ENCODE measurements around the gene DIPK1A.

Gene DIPK1A

DNA sequence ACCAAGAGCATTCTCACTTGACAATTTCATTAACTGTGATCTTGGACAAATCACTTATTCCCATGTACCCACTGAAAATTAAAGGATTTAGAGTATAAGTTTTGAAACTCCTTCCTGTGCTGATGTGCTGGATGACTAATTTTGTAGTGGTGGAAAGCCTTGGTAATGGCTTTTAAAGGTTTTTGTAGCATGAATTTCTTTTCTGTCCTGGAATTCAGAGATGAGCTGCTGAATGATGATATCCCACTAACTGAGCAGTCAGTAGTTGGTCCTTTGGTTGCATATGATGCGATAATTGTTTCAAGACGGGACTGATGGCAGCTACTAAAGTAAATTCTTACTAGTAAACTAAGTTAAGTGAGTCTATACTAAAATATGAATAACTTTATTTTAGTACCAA lies 124.2 kb downstream of the DIPK1A start:
- no peaks in the 10 kb centered on the region for H3K9me3 ChIP-seq (ENCODE audit: control insufficient read depth, insufficient read depth, low read length)
- no peak overlapping the region for H3K27ac ChIP-seq (ENCODE audit: low read depth, low read length)
- H3K36me3 ChIP-seq (ENCODE audit: control insufficient read depth, insufficient read depth, low read length): peaks cover 92% of the 10 kb centered on the region
- H3K27me3 ChIP-seq (ENCODE audit: control insufficient read depth, insufficient read depth, low read length): no peaks in the 10 kb centered on the region
- peaks cover 8% of the 10 kb centered on the region for H3K4me1 ChIP-seq (ENCODE audit: control insufficient read depth, insufficient read depth, low read length)
- H3K9ac ChIP-seq (ENCODE audit: low read depth, low read length): no peak overlapping the region
- H3K4me3 ChIP-seq (ENCODE audit: low read depth, low read length): no peak overlapping the region

DNA sequence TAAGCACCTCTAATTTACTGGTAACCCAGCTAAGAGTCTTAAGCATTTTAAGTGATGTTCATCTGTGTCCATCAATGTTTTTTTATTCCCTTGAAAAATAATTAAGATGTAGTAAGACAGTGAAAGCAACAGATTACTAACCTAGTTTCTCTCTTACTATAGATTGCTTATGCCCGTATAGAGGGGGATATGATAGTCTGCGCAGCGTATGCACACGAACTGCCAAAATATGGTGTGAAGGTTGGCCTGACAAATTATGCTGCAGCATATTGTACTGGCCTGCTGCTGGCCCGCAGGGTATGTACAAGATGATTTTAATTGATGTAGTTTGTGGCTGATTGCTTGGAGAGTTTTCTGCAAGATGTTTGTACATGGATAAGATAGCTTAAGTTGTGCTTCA lies 126.6 kb downstream of the DIPK1A start:
- Histone ChIP-seq H3K27ac (ENCODE audit: low read depth, low read length) (no peak overlapping the region), H3K4me1 (ENCODE audit: control insufficient read depth, insufficient read depth, low read length) (peaks cover 8% of the 10 kb centered on the region), H3K36me3 (ENCODE audit: control insufficient read depth, insufficient read depth, low read length) (peaks cover 67% of the 10 kb centered on the region)

DNA sequence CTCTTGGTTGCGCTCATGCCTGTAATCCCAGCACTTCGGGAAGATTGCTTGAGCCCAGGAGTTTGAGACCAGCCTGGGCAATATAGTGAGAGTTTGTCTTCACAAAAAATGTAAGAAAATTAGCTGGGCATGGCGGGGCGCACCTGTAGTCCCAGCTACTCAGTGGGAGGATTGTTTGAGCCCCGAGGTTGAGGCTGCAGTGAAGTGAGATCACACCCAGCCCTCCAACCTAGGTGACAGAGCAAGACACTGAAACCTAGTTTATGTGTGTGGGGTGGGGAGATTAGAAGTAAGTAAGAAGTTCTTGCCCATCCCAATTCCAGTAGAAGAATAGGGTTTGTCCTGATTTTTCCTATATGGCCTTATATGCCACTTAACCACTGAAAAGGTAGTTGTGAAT lies 127.4 kb downstream of the DIPK1A start:
- Histone ChIP-seq H3K9me3 (ENCODE audit: control insufficient read depth, insufficient read depth, low read length) (no peaks in the 10 kb centered on the region), H3K27ac (ENCODE audit: low read depth, low read length) (peak overlapping the region; percentile 50), H3K36me3 (ENCODE audit: control insufficient read depth, insufficient read depth, low read length) (peaks cover 60% of the 10 kb centered on the region), H3K4me1 (ENCODE audit: control insufficient read depth, insufficient read depth, low read length) (peaks cover 8% of the 10 kb centered on the region), H3K4me3 (ENCODE audit: low read depth, low read length) (peak overlapping the region; percentile 93), H3K27me3 (ENCODE audit: control insufficient read depth, insufficient read depth, low read length) (no peaks in the 10 kb centered on the region), H3K9ac (ENCODE audit: low read depth, low read length) (peak overlapping the region; percentile 100)

More for the DNA sequence above, 126.6 kb downstream of the DIPK1A start:
- Histone ChIP-seq H3K27me3 (ENCODE audit: control insufficient read depth, insufficient read depth, low read length) (no peaks in the 10 kb centered on the region), H3K9ac (ENCODE audit: low read depth, low read length) (peak overlapping the region; percentile 1; the same call in 1 of the 2 replicates), H3K9me3 (ENCODE audit: control insufficient read depth, insufficient read depth, low read length) (no peaks in the 10 kb centered on the region), H3K4me3 (ENCODE audit: low read depth, low read length) (peak overlapping the region; percentile 93; the same call in 1 of the 2 replicates)

DNA sequence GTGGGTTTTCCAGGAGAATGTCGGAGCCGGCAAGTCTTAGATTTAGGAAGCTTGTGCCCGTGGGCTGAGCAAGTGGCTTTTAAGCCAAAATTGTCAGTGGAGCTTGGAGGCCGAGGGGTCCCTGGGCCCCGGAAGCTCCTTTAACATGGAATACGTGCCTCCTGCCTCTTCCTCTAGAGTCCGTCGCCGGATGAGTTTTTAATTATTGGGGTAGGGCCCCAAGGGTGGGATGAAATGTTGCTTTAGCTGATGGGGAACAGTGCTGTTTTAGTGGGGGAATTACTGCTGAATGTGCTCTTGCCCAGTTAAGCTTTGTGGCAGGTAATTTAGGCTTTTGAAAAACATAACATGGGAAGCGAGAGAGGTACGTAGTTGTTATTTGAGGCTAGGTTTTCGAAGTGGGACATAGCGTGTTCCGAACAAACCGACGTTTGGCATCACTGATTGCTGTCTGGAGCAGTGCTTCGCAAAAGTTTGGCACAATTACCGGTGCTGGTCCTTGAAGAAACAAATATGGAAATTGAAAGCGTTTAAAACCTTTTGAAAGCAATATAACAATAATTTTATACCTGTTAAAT lies 128.6 kb downstream of the DIPK1A start:
- Histone ChIP-seq H3K36me3 (ENCODE audit: control insufficient read depth, insufficient read depth, low read length) (peaks cover 47% of the 10 kb centered on the region), H3K9me3 (ENCODE audit: control insufficient read depth, insufficient read depth, low read length) (no peaks in the 10 kb centered on the region), H3K9ac (ENCODE audit: low read depth, low read length) (peak overlapping the region; percentile 100), H3K4me3 (ENCODE audit: low read depth, low read length) (peak overlapping the region; percentile 93), H3K4me1 (ENCODE audit: control insufficient read depth, insufficient read depth, low read length) (peaks cover 8% of the 10 kb centered on the region), H3K27ac (ENCODE audit: low read depth, low read length) (peak overlapping the region; percentile 95), H3K27me3 (ENCODE audit: control insufficient read depth, insufficient read depth, low read length) (no peaks in the 10 kb centered on the region)

DNA sequence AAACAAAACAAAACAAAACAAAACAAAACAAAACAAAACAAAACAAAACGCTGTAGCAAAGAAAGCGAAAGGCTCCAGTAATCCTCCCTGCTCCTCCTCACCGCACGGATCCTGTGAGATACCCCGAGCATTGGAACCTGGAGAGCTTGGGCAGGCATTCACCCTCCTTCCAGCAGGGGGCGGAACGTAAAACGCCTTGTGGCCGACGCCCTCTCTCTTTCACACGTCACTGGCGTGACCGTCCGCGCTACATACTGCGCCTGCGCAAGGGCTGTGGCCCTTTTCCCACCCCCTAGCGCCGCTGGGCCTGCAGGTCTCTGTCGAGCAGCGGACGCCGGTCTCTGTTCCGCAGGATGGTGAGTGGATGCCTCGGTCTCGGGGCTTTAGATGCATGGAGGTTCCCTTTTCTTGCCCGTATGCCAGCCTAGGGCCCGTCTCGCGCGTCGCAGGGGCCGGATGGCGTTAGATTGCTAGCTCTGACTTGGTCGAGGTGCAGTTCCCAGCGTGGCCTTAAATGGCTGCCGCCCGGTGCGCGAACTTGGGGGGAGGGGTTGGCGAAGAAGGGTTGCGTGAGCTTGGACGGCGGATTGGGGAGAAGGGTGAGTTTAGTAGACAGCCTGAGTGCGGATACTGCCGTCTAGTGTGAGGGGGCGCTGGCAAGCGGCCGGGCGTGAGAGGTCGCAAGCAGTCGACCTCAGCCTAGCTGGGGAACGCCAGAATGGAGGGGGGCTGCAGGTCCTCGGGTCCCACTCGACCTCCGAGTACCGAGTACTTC lies 129.3 kb downstream of the DIPK1A start, which contains the start of gene RPL5:
TSS of gene RPL5 (plus strand) at position 279 of the 775 bp plus-strand sequence. CDS start at position 354, 75 bp downstream.
- peak within 1 kb of the TSS; percentile 95 for H3K27ac ChIP-seq (ENCODE audit: low read depth, low read length)
- H3K9me3 ChIP-seq (ENCODE audit: control insufficient read depth, insufficient read depth, low read length): no peaks in the 10 kb centered on the region
- H3K27me3 ChIP-seq (ENCODE audit: control insufficient read depth, insufficient read depth, low read length): no peaks in the 10 kb centered on the region
- peak within 1 kb of the TSS; percentile 93 for H3K4me3 ChIP-seq (ENCODE audit: low read depth, low read length)
- peaks cover 41% of the 10 kb centered on the region for H3K36me3 ChIP-seq (ENCODE audit: control insufficient read depth, insufficient read depth, low read length)
- peaks cover 8% of the 10 kb centered on the region for H3K4me1 ChIP-seq (ENCODE audit: control insufficient read depth, insufficient read depth, low read length)
- peak within 1 kb of the TSS; percentile 100 for H3K9ac ChIP-seq (ENCODE audit: low read depth, low read length)

DNA sequence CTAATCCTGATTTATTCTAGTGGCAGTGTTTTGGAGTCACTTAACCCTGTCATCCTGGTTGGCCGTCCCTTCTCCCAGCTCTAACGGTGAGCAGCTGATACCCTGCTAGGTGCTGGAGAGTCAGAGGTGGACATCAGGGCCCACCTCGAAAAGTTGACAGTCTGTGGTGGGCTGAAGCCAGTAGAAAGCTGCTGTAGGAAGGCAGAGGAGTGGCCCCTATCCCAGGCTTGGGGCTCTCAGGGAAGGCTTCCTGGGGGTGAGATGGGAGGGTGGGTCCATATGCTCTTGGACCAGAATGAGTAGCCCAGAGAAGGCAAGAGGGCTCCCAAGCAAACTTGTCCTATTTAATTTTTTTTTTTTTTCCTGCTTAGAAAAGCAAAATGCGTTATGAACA lies 129.9 kb downstream of the DIPK1A start:
- Histone ChIP-seq H3K9me3 (ENCODE audit: control insufficient read depth, insufficient read depth, low read length) (no peaks in the 10 kb centered on the region), H3K27ac (ENCODE audit: low read depth, low read length) (no peak overlapping the region), H3K36me3 (ENCODE audit: control insufficient read depth, insufficient read depth, low read length) (peaks cover 35% of the 10 kb centered on the region), H3K27me3 (ENCODE audit: control insufficient read depth, insufficient read depth, low read length) (no peaks in the 10 kb centered on the region), H3K9ac (ENCODE audit: low read depth, low read length) (no peak overlapping the region), H3K4me3 (ENCODE audit: low read depth, low read length) (peak overlapping the region; percentile 93), H3K4me1 (ENCODE audit: control insufficient read depth, insufficient read depth, low read length) (peaks cover 8% of the 10 kb centered on the region)

DNA sequence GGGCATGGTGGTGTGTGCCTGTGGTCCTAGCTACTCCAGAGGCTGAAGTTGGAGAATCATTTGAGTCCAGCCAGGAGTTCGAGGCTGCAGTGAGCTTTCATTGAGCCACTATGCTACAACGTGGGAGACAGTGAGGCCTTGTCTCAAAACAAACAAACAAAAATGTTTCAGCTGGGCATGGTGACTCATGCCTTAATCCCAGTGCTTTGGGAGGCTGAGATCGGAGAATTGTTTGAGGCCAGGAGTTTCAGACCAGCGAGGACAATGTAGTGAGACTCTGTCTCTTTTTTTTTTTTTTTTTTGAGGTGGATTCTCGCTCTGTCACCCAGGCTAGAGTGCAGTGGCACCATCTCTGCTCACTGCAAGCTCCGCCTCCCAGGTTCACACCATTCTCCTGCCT lies 134.5 kb downstream of the DIPK1A start:
- Histone ChIP-seq H3K36me3 (ENCODE audit: control insufficient read depth, insufficient read depth, low read length) (no peaks in the 10 kb centered on the region), H3K9me3 (ENCODE audit: control insufficient read depth, insufficient read depth, low read length) (no peaks in the 10 kb centered on the region), H3K9ac (ENCODE audit: low read depth, low read length) (no peak overlapping the region), H3K4me3 (ENCODE audit: low read depth, low read length) (no peak overlapping the region), H3K27me3 (ENCODE audit: control insufficient read depth, insufficient read depth, low read length) (no peaks in the 10 kb centered on the region), H3K27ac (ENCODE audit: low read depth, low read length) (no peak overlapping the region), H3K4me1 (ENCODE audit: control insufficient read depth, insufficient read depth, low read length) (no peaks in the 10 kb centered on the region)

DNA sequence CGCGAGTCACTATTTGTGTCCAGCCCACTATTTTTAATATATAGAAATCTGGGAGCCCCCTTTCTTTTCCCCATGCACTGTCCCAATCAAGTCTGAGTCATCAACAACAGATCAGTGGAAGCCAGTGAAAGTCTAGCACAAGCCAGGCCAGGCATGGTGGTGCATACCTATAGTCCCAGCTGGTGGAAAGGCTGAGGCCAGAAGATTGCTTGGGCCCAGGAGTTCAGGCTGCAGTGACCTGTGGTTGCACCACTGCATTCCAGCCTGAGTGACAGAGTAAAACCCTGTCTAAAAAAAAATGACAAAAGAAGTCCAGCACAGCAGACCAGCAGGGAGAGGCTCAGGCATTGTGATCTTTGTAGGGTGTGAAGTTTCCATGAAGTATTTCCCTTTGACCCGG lies 138.4 kb downstream of the DIPK1A start:
- no peaks in the 10 kb centered on the region for H3K9me3 ChIP-seq (ENCODE audit: control insufficient read depth, insufficient read depth, low read length)
- no peaks in the 10 kb centered on the region for H3K36me3 ChIP-seq (ENCODE audit: control insufficient read depth, insufficient read depth, low read length)
- no peak overlapping the region for H3K4me3 ChIP-seq (ENCODE audit: low read depth, low read length)
- H3K27me3 ChIP-seq (ENCODE audit: control insufficient read depth, insufficient read depth, low read length): no peaks in the 10 kb centered on the region
- no peak overlapping the region for H3K27ac ChIP-seq (ENCODE audit: low read depth, low read length)
- H3K9ac ChIP-seq (ENCODE audit: low read depth, low read length): no peak overlapping the region
- H3K4me1 ChIP-seq (ENCODE audit: control insufficient read depth, insufficient read depth, low read length): no peaks in the 10 kb centered on the region

DNA sequence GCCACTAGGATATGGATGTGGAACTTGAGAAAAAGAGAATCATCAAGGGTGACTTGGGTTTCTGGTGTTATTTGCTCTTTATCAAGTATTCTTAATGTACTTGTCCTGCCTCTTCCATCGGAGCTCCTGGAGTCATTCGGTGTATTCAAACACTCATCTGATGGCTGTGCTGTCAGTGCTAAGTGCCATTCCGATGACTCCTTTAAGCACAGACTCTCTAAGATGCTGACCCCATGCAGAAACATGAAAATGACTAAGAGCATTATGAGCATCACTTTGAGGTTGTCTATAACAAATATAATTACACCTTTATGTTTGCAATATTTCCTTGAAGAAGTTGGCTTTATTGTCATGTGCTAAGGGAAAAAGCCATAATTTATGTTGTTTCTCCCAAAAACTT lies 140.7 kb downstream of the DIPK1A start:
- no peak overlapping the region for H3K9ac ChIP-seq (ENCODE audit: low read depth, low read length)
- no peaks in the 10 kb centered on the region for H3K36me3 ChIP-seq (ENCODE audit: control insufficient read depth, insufficient read depth, low read length)
- no peaks in the 10 kb centered on the region for H3K27me3 ChIP-seq (ENCODE audit: control insufficient read depth, insufficient read depth, low read length)
- H3K27ac ChIP-seq (ENCODE audit: low read depth, low read length): no peak overlapping the region
- H3K4me1 ChIP-seq (ENCODE audit: control insufficient read depth, insufficient read depth, low read length): no peaks in the 10 kb centered on the region
- no peaks in the 10 kb centered on the region for H3K9me3 ChIP-seq (ENCODE audit: control insufficient read depth, insufficient read depth, low read length)
- H3K4me3 ChIP-seq (ENCODE audit: low read depth, low read length): no peak overlapping the region

DNA sequence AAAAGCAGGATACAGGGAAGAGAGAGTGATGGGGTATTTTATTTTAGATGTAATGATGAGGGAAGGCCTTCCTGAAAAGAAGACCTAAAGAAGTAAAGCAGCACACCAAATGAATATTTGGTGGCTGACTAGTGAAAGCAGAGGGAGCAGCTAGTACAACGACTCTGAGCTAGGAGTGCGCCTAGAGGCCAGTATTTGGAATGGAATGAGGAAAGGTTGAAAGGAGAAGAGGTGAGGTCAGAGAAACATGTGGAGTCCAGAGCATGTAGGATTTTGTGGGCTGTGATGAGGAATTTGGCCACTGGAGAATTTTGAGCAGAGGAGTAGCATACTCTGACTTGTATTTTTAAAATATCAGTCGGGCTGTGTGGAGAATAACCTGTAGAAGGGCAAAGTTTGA lies 141.2 kb downstream of the DIPK1A start:
- Histone ChIP-seq H3K9me3 (ENCODE audit: control insufficient read depth, insufficient read depth, low read length) (no peaks in the 10 kb centered on the region), H3K27ac (ENCODE audit: low read depth, low read length) (no peak overlapping the region), H3K9ac (ENCODE audit: low read depth, low read length) (no peak overlapping the region), H3K36me3 (ENCODE audit: control insufficient read depth, insufficient read depth, low read length) (no peaks in the 10 kb centered on the region), H3K27me3 (ENCODE audit: control insufficient read depth, insufficient read depth, low read length) (no peaks in the 10 kb centered on the region), H3K4me3 (ENCODE audit: low read depth, low read length) (no peak overlapping the region), H3K4me1 (ENCODE audit: control insufficient read depth, insufficient read depth, low read length) (no peaks in the 10 kb centered on the region)

DNA sequence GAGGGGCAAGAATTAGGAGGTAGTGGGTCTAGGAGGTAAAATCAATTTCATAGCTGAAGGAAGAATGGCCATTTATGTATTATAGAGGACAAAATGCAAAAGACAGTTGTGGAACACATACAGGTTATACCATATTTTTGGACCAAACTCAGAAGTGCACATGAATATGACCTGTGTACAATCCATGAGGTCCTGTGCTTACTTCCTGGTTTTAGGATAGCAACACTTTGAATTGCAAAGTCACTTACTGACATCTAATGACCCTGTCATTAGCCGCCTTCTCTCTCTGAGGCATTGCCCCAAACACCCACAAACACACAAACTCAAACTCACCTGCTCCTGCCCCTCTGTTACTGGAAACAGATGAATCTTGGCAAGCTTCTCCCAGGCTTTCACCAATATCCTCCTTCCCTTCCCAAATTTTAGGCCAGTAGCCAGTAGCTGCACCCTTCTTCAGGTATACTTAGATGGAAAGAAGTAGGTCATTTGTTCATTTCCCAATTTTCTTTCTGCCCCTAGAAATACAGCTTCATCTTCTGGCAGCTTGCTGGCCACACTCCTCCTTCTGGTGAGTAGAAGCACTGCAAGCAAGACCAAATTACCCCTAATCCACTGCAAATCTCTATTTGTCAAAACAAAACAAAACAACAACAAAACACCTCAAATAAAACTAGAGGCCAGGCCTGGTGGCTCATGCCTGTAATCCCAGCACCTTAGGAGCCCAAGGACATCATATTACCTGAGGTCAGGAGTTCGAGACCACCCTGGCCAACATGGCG lies 143.1 kb downstream of the DIPK1A start:
- H3K27ac ChIP-seq (ENCODE audit: low read depth, low read length): no peak overlapping the region
- H3K4me1 ChIP-seq (ENCODE audit: control insufficient read depth, insufficient read depth, low read length): no peaks in the 10 kb centered on the region
- no peaks in the 10 kb centered on the region for H3K27me3 ChIP-seq (ENCODE audit: control insufficient read depth, insufficient read depth, low read length)
- H3K36me3 ChIP-seq (ENCODE audit: control insufficient read depth, insufficient read depth, low read length): no peaks in the 10 kb centered on the region
- no peaks in the 10 kb centered on the region for H3K9me3 ChIP-seq (ENCODE audit: control insufficient read depth, insufficient read depth, low read length)
- no peak overlapping the region for H3K9ac ChIP-seq (ENCODE audit: low read depth, low read length)
- no peak overlapping the region for H3K4me3 ChIP-seq (ENCODE audit: low read depth, low read length)

Measured in HUES48 (cell line).